Testis (tissue), 3 donors: ENCODE results near the gene EFTUD2. TPM values are rescaled to one million over a fixed set of nuclear protein-coding genes. Genes with fewer than 3 reads are reported as not detected.

Experiments used
- DNase-seq: peaks from one replicate; pipeline ENCODE4 v3.0.0-alpha.2; 2019
- H3K27ac ChIP-seq, 2 donors: fragments of 200-600 bp; sonication (generic); one replicate each; pipeline ENCODE4 v1.5.1; 2019
- H3K27me3 ChIP-seq: fragments of 200-600 bp; sonication (generic); one replicate; pipeline ENCODE4 v1.5.1; 2019
- H3K36me3 ChIP-seq: fragments of 200-600 bp; sonication (generic); one replicate; pipeline ENCODE4 v1.5.1; 2017; ENCODE audit warnings: low read depth; ENCODE audit errors: missing control alignments
- H3K4me1 ChIP-seq: fragments of 200-600 bp; sonication (generic); one replicate; pipeline ENCODE4 v1.5.1; 2019
- H3K4me3 ChIP-seq, 2 donors: fragments of 200-600 bp; sonication (generic); one replicate each; pipeline ENCODE4 v1.5.1; 2017 to 2019
- H3K9me3 ChIP-seq: fragments of 200-600 bp; sonication (generic); one replicate; pipeline ENCODE4 v1.5.1; 2017
- POLR2A ChIP-seq: fragments of 450-650 bp; IDR thresholded peaks from one replicate; pipeline ENCODE4 v1.6.1; 2017; ENCODE audit warnings: antibody characterized with exemption, mild to moderate bottlenecking, moderate library complexity
- WGBS, 2 donors: methylation state at CpG; one replicate each; pipeline ENCODE4 v1.1.5; 2018; 5-methylcytosine and 5-hydroxymethylcytosine counted together
- intact Hi-C: fragments of 100-400 bp; cut with DNase I; formaldehyde crosslinking; loops from one replicate; pipeline ENCODE4 v1.15.1; 2023; ENCODE audit warnings: low total_unique reads
- microRNA-seq, 2 donors: library from miRNA; unstranded; fragments of <30 nt; microRNA quantifications; one replicate each; pipeline ENCODE4, GENCODE V29; 2016; ENCODE audit warnings: borderline number of aligned reads in 2 of 2, borderline replicate concordance in 1 of 2
- polyA plus RNA-seq: library from polyadenylated mRNA; stranded (reverse); fragments of 350-450 nt; fragmentation: Illumina TruSeq; extraction: RNeasy Lipid Tissue Mini Kit (QIAGEN cat#74804); gene quantifications from one replicate; pipeline ENCODE4 v1.2.3, GENCODE V29; 2014; ENCODE audit warnings: low read depth, low replicate concordance; ENCODE audit not compliant: insufficient read depth
- small RNA-seq, 2 donors: library from RNA; depleted of rRNA; stranded (forward); fragments of <200 nt; gene quantifications; one replicate each; pipeline ENCODE3, GENCODE V24; 2016
- total RNA-seq, 2 donors: library from RNA; depleted of rRNA; stranded (reverse); fragments of >200 nt; gene quantifications; one replicate each; pipeline ENCODE4 v1.2.3, GENCODE V29; 2016
- TF ChIP-seq, protein P1 (sequence below), 3 experiments: fragments of 450-650 bp in 2 of 3; fragments of 200-600 bp in 1 of 3; sonication (generic) in 1 of 3; IDR thresholded peaks; one replicate each; pipeline ENCODE4 v1.5.1; 2016 to 2019; ENCODE audit warnings: antibody characterized with exemption in 3 of 3, mild to moderate bottlenecking in 2 of 3, moderate library complexity in 1 of 3

EFTUD2 gene
- total and polyA plus RNA-seq, 3 donors from 2014 or later = 95.5 to 131 (median 124) TPM

DNA sequence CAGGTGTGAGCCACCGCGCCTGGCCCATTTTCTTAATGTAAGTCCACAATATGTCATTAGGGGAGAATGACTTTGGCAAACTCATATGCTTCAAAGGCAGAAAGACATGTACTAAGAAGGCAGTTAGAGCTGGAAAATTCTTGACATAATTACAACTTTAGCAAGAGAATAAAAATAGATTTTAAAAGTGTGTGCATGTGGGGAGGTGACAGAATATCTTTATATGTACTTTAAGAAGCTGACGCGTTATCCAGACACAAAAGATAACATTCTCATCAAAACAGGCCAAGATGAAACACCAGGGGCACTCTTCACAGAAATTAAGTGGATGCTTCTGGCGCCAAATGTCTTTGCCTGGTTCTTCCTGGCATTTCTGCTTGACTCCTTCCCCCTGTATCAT, 97.4 kb downstream of the EFTUD2 start:
- Histone ChIP-seq H3K9me3 (no peaks in the 10 kb centered on the region), H3K4me3 (no peak overlapping the region), H3K27me3 (no peaks in the 10 kb centered on the region), H3K36me3 (no peaks in the 10 kb centered on the region), H3K4me1 (no peaks in the 10 kb centered on the region), H3K27ac (no peak overlapping the region)
- intact Hi-C loops = no loop called here
- no peak for DNase-seq
- WGBS, 2 donors = 82 to 84% methylated on average over 5 of the region's 5 CpGs
- no peak for TF ChIP-seq POLR2A
- TF ChIP-seq, protein P1, sequence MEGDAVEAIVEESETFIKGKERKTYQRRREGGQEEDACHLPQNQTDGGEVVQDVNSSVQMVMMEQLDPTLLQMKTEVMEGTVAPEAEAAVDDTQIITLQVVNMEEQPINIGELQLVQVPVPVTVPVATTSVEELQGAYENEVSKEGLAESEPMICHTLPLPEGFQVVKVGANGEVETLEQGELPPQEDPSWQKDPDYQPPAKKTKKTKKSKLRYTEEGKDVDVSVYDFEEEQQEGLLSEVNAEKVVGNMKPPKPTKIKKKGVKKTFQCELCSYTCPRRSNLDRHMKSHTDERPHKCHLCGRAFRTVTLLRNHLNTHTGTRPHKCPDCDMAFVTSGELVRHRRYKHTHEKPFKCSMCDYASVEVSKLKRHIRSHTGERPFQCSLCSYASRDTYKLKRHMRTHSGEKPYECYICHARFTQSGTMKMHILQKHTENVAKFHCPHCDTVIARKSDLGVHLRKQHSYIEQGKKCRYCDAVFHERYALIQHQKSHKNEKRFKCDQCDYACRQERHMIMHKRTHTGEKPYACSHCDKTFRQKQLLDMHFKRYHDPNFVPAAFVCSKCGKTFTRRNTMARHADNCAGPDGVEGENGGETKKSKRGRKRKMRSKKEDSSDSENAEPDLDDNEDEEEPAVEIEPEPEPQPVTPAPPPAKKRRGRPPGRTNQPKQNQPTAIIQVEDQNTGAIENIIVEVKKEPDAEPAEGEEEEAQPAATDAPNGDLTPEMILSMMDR (IDR thresholded peaks at IDR 0.05) = no peak

Small RNA genes within 50 kb of the gene (microRNA-seq; reads per million reads assigned to microRNA genes)
- gene MIR6783 = 0 reads per million in 2 donors

Small RNA genes within 50 kb of the gene (small RNA-seq; reads per million reads assigned to genes)
- 0 reads per million in 2 donors for gene CCDC103
- 0 reads per million in 2 donors for gene MIR6783
- gene RN7SL405P = 0 reads per million in 2 donors

Other genes with a start within 250 kb of the EFTUD2 start
- gene MEIOC, start 243.0 kb downstream of the EFTUD2 start, total RNA-seq = 100 to 1,000 TPM in 1 of 2 donors, 10 to 100 TPM in 1; 85.0 to 128 TPM
- gene MEIOC, start 243.0 kb downstream of the EFTUD2 start, polyA plus RNA-seq = 58.2 TPM
- gene CCDC43, start 209.7 kb downstream of the EFTUD2 start, total RNA-seq = 10 to 100 TPM; 20.8 to 27.9 TPM
- gene CCDC43, start 209.7 kb downstream of the EFTUD2 start, polyA plus RNA-seq = 18.6 TPM
- 10 to 100 TPM; 47.3 to 55.1 TPM for gene DBF4B, start 190.8 kb downstream of the EFTUD2 start, total RNA-seq
- gene DBF4B, start 190.8 kb downstream of the EFTUD2 start, polyA plus RNA-seq = 50.2 TPM
- 1 to 10 TPM; 7.6 TPM for gene ADAM11, start 140.5 kb downstream of the EFTUD2 start, total RNA-seq
- 4.9 TPM for gene ADAM11, start 140.5 kb downstream of the EFTUD2 start, polyA plus RNA-seq
- gene GJC1, start 69.2 kb downstream of the EFTUD2 start, total RNA-seq = 10 to 100 TPM; 16.9 to 21.0 TPM
- gene GJC1, start 69.2 kb downstream of the EFTUD2 start, polyA plus RNA-seq = 19.3 TPM
- gene HIGD1B, start 51.6 kb downstream of the EFTUD2 start, total RNA-seq = under 1 TPM in 1 of 2 donors, not detected in 1; 0.81 TPM
- gene HIGD1B, start 51.6 kb downstream of the EFTUD2 start, polyA plus RNA-seq = 2.6 TPM
- gene GFAP, start 16.1 kb upstream of the EFTUD2 start, total RNA-seq = under 1 TPM; 0.55 to 0.62 TPM
- gene GFAP, start 16.1 kb upstream of the EFTUD2 start, polyA plus RNA-seq = 0.91 TPM
- gene KIF18B, start 48.3 kb upstream of the EFTUD2 start, total RNA-seq = 1 to 10 TPM; 3.7 to 6.0 TPM
- gene KIF18B, start 48.3 kb upstream of the EFTUD2 start, polyA plus RNA-seq = 4.7 TPM
- 1 to 10 TPM in 1 of 2 donors, under 1 TPM in 1; 0.74 to 1.3 TPM for gene C1QL1, start 68.9 kb upstream of the EFTUD2 start, total RNA-seq
- 1.7 TPM for gene C1QL1, start 68.9 kb upstream of the EFTUD2 start, polyA plus RNA-seq
- gene DCAKD, start 152.2 kb upstream of the EFTUD2 start, total RNA-seq = 10 to 100 TPM; 63.1 to 72.5 TPM
- 33.2 TPM for gene DCAKD, start 152.2 kb upstream of the EFTUD2 start, polyA plus RNA-seq
- gene NMT1, start 161.9 kb upstream of the EFTUD2 start, total RNA-seq = 10 to 100 TPM; 76.1 to 79.0 TPM
- gene NMT1, start 161.9 kb upstream of the EFTUD2 start, polyA plus RNA-seq = 143 TPM
- gene PLCD3, start 233.1 kb upstream of the EFTUD2 start, total RNA-seq = 100 to 1,000 TPM in 1 of 2 donors, 10 to 100 TPM in 1; 86.3 to 106 TPM
- 62.2 TPM for gene PLCD3, start 233.1 kb upstream of the EFTUD2 start, polyA plus RNA-seq
- gene ACBD4, start 236.2 kb upstream of the EFTUD2 start, total RNA-seq = 1 to 10 TPM; 8.3 to 9.1 TPM
- gene ACBD4, start 236.2 kb upstream of the EFTUD2 start, polyA plus RNA-seq = 7.5 TPM
- 10 to 100 TPM; 51.8 to 68.8 TPM for gene HEXIM1, start 249.0 kb upstream of the EFTUD2 start, total RNA-seq
- gene HEXIM1, start 249.0 kb upstream of the EFTUD2 start, polyA plus RNA-seq = 38.8 TPM